ENCODE measurements around the gene DNAH11.

DNA sequence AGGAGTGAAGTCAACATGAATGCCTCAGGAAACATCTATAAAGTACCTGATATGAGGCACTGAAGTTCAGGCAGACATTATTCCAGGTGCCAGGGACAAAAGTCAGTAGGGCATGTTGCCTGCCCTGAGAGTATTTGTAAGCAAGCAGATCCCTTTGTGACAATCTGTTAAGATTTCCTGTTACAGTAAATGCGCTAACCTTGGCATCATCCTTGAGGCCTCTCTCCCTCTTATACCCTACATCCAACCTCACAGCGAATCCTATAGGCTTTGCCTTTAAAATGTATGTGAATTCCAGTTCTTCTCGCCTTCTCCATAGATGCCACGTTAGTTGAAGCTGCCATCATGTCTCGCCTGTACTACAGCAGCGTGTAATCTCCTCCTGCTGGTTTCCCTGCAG, 165.3 kb downstream of the DNAH11 start:
- TF ChIP-seq, protein P1, sequence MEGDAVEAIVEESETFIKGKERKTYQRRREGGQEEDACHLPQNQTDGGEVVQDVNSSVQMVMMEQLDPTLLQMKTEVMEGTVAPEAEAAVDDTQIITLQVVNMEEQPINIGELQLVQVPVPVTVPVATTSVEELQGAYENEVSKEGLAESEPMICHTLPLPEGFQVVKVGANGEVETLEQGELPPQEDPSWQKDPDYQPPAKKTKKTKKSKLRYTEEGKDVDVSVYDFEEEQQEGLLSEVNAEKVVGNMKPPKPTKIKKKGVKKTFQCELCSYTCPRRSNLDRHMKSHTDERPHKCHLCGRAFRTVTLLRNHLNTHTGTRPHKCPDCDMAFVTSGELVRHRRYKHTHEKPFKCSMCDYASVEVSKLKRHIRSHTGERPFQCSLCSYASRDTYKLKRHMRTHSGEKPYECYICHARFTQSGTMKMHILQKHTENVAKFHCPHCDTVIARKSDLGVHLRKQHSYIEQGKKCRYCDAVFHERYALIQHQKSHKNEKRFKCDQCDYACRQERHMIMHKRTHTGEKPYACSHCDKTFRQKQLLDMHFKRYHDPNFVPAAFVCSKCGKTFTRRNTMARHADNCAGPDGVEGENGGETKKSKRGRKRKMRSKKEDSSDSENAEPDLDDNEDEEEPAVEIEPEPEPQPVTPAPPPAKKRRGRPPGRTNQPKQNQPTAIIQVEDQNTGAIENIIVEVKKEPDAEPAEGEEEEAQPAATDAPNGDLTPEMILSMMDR (conservative IDR thresholded peaks at IDR 0.05; ENCODE audit: low read depth, low read length): no peak
- TF ChIP-seq MXI1 (IDR thresholded peaks at IDR 0.05; ENCODE audit: borderline replicate concordance, low read depth, low read length): no peak
- TF ChIP-seq SMC3 (IDR thresholded peaks at IDR 0.05; ENCODE audit: low read depth, low read length): no peak
- no peak for TF ChIP-seq POLR2A (IDR thresholded peaks at IDR 0.05; ENCODE audit: low read depth, low read length)

Measured in IMR-90 (cell line).